ENCODE data around the gene BCL2L15.

GRCh38 chr1:113890816-113891215, 3.4 kb upstream of the BCL2L15 start:
- no peak for TF ChIP-seq POLR2A (IDR thresholded peaks at IDR 0.05; ENCODE audit: low read depth, low read length)
- no peak for TF ChIP-seq POLR2AphosphoS5 (IDR thresholded peaks at IDR 0.05; ENCODE audit: low read depth, low read length)
- TF ChIP-seq TAF1 (IDR thresholded peaks at IDR 0.05; ENCODE audit: low read depth, low read length), result no peak
- TF ChIP-seq POU2F2 (IDR thresholded peaks at IDR 0.05; ENCODE audit: low read depth, low read length), result no peak
- no peak for TF ChIP-seq PAX5 (IDR thresholded peaks at IDR 0.05; ENCODE audit: insufficient read depth, low read length, severe bottlenecking)

Data from GM12891 (cell line).